ENCODE data around the gene SLC25A23. TPM values are rescaled to one million over a fixed set of nuclear protein-coding genes. Genes with fewer than 3 reads are reported as not detected.

SLC25A23 gene
- polyA plus RNA-seq, 2 of the 4 experiments (the other 2 are of a cell fraction) = 3.3 to 18.2 TPM

- H3K4me3 ChIP-seq = no peak overlapping the region
- TF ChIP-seq FOXS1 (CRISPR knock-in tag; IDR thresholded peaks at IDR 0.05) (no peak), CTCF (IDR thresholded peaks at IDR 0.05) (no peak), TFCP2L1 (CRISPR knock-in tag; IDR thresholded peaks at IDR 0.05) (no peak), MAZ (IDR thresholded peaks at IDR 0.05; ENCODE audit: borderline replicate concordance, low read depth, low read length) (no peak), CBX2 (IDR thresholded peaks at IDR 0.05; ENCODE audit: borderline replicate concordance, low read depth) (no peak), HES2 (IDR thresholded peaks at IDR 0.05) (no peak), MAX (IDR thresholded peaks at IDR 0.05) (no peak), ZFP36 (IDR thresholded peaks at IDR 0.05; ENCODE audit: borderline replicate concordance, partially characterized antibody) (no peak), TP53 (CRISPR knock-in tag; IDR thresholded peaks at IDR 0.05) (no peak), POLR2AphosphoS2 (conservative IDR thresholded peaks at IDR 0.05; ENCODE audit: low read length) (no peak), HOXB13 (CRISPR knock-in tag; IDR thresholded peaks at IDR 0.05; ENCODE audit: low read depth) (no peak), ATOH8 (CRISPR knock-in tag; IDR thresholded peaks at IDR 0.05; ENCODE audit: low read depth) (no peak), HMGXB4 (CRISPR knock-in tag; IDR thresholded peaks at IDR 0.05; ENCODE audit: borderline replicate concordance) (no peak), ZSCAN20 (CRISPR knock-in tag; IDR thresholded peaks at IDR 0.05) (no peak), REST (IDR thresholded peaks at IDR 0.05) (no peak), JUNB (IDR thresholded peaks at IDR 0.05) (no peak), MYC (IDR thresholded peaks at IDR 0.05; ENCODE audit: borderline replicate concordance, low read length) (no peak), HOXB5 (CRISPR knock-in tag; IDR thresholded peaks at IDR 0.05) (no peak), CEBPB (IDR thresholded peaks at IDR 0.05) (no peak), EHF (CRISPR knock-in tag; IDR thresholded peaks at IDR 0.05) (no peak)
- 45% methylated on average over 15 of the region's 15 CpGs for WGBS (ENCODE audit: missing lambda C conversion rate)
- ChIA-PET CTCF (no interaction called here), POLR2A (no interaction called here)
- no peak for DNase-seq (ENCODE audit: low read depth in 1 of 2, low spot score in 1 of 2)
- peak overlapping the region; percentile 21; the same call in 1 of the 3 replicates for H3K4me2 ChIP-seq
- no peaks in the 10 kb centered on the region for H3K4me1 ChIP-seq
- ATAC-seq = no peak; a peak in 1 of 6 replicates
- 0 out of 3 replicates have a peak, but pooled peaks cover 4% of the 10 kb centered on the region for H3K9me3 ChIP-seq
- no peak overlapping the region for H3K27ac ChIP-seq
- no peak for FAIRE-seq
Measured at GRCh38 chr19:6489278-6490061, 29.9 kb upstream of the SLC25A23 start.
